ENCODE data around the gene MYOF. TPM values are rescaled to one million over a fixed set of nuclear protein-coding genes. Genes with fewer than 3 reads are reported as not detected.
A peak's percentile ranks its signal among the peaks of the same experiment; 100 is the strongest.

Gene MYOF
- total and polyA plus RNA-seq, 2 donors from 2014 or later = 11.5 to 134 TPM

- Histone ChIP-seq H3K9ac (ENCODE audit: low read length in 3 of 3) (no peak overlapping the region), H3K4me3 (ENCODE audit: low read length in 3 of 3) (no peak overlapping the region), H3K9me3 (ENCODE audit: control insufficient read depth in 2 of 3, insufficient read depth in 1 of 3, low read length in 3 of 3) (no peaks in the 10 kb centered on the region), H3K36me3 (ENCODE audit: control insufficient read depth in 2 of 3, insufficient read depth in 3 of 3, low read length in 3 of 3) (no peaks in the 10 kb centered on the region), H3K27me3 (ENCODE audit: control insufficient read depth, insufficient read depth, low read length) (no peaks in the 10 kb centered on the region), H3K4me1 (ENCODE audit: control insufficient read depth in 2 of 3, insufficient read depth in 2 of 3, low read depth in 1 of 3, low read length in 3 of 3) (no peaks in the 10 kb centered on the region), H3K27ac (ENCODE audit: low read depth in 2 of 2, low read length in 2 of 2) (no peak overlapping the region)
- no peak for DNase-seq
- intact Hi-C loops (cut with DNase I) = no loop called here
- no peak for FAIRE-seq
- TF ChIP-seq CTCF (IDR thresholded peaks at IDR 0.05; ENCODE audit: borderline replicate concordance, extremely low read depth, insufficient read depth) = no peak
Observed at GRCh38 chr10:93390306-93391090, 91.6 kb downstream of the MYOF start.

GRCh38 chr10:93386631-93387369 is 95.3 kb downstream of the MYOF start:
- intact Hi-C loops (cut with DNase I) = no loop called here
- no peak overlapping the region for H3K9ac ChIP-seq (ENCODE audit: low read length in 3 of 3)
- DNase-seq (peak in 1 of 5 donors; percentile 59), FAIRE-seq (no peak)
- H3K4me3 ChIP-seq (ENCODE audit: low read length in 3 of 3) = no peak overlapping the region
- H3K27me3 ChIP-seq (ENCODE audit: control insufficient read depth, insufficient read depth, low read length) = no peaks in the 10 kb centered on the region
- peak overlapping the region in 1 of 2 donors; percentile 29 for H3K27ac ChIP-seq (ENCODE audit: low read depth in 2 of 2, low read length in 2 of 2)
- no peak for TF ChIP-seq CTCF (IDR thresholded peaks at IDR 0.05; ENCODE audit: borderline replicate concordance, extremely low read depth, insufficient read depth)
- H3K9me3 ChIP-seq (ENCODE audit: control insufficient read depth in 2 of 3, insufficient read depth in 1 of 3, low read length in 3 of 3) = no peaks in the 10 kb centered on the region
- H3K36me3 ChIP-seq (ENCODE audit: control insufficient read depth in 2 of 3, insufficient read depth in 3 of 3, low read length in 3 of 3) = no peaks in the 10 kb centered on the region
- no peaks in the 10 kb centered on the region for H3K4me1 ChIP-seq (ENCODE audit: control insufficient read depth in 2 of 3, insufficient read depth in 2 of 3, low read depth in 1 of 3, low read length in 3 of 3)

GRCh38 chr10:93385345-93385744 is 96.8 kb downstream of the MYOF start:
- H3K27me3 ChIP-seq (ENCODE audit: control insufficient read depth, insufficient read depth, low read length) = no peaks in the 10 kb centered on the region
- DNase-seq (no peak), FAIRE-seq (no peak)
- intact Hi-C loops (cut with DNase I) = no loop called here
- TF ChIP-seq CTCF (IDR thresholded peaks at IDR 0.05; ENCODE audit: borderline replicate concordance, extremely low read depth, insufficient read depth) = no peak
- no peaks in the 10 kb centered on the region for H3K9me3 ChIP-seq (ENCODE audit: control insufficient read depth in 2 of 3, insufficient read depth in 1 of 3, low read length in 3 of 3)
- no peak overlapping the region for H3K4me3 ChIP-seq (ENCODE audit: low read length in 3 of 3)
- peaks cover 0 to 6% (median 0%) of the 10 kb centered on the region in 3 donors for H3K36me3 ChIP-seq (ENCODE audit: control insufficient read depth in 2 of 3, insufficient read depth in 3 of 3, low read length in 3 of 3)
- no peak overlapping the region for H3K9ac ChIP-seq (ENCODE audit: low read length in 3 of 3)
- no peaks in the 10 kb centered on the region for H3K4me1 ChIP-seq (ENCODE audit: control insufficient read depth in 2 of 3, insufficient read depth in 2 of 3, low read depth in 1 of 3, low read length in 3 of 3)
- H3K27ac ChIP-seq (ENCODE audit: low read depth in 2 of 2, low read length in 2 of 2) = no peak overlapping the region

Measured in kidney (tissue), 14 donors.